IMR-90 (cell line): ENCODE data around the gene PCDHGB3. TPM values are rescaled to one million over a fixed set of nuclear protein-coding genes. Genes with fewer than 3 reads are reported as not detected.
A peak's percentile ranks its signal among the peaks of the same experiment; 100 is the strongest.
"Not testable (repeated sequence)": the region's sequence is repeated elsewhere in the genome, so short reads cannot be mapped to it uniquely, and the experiment has no call there.

Source experiments
- ATAC-seq: fragments of 200-7000 bp; cut with Tn5 transposase; 2 replicates; pipeline ENCODE4 v1.9.1; 2020; ENCODE audit warnings: low read depth, mild to moderate bottlenecking, moderate library complexity
- BruUV-seq: library from RNA; stranded (reverse); fragments of 400-500 nt; replicated peaks from 2 replicates; lab custom pipeline; 2021; lab: Mats Ljungman, UMichigan
- CTCF ChIA-PET: fragments of 300-600 bp; formaldehyde crosslinking; extraction: SDS; loops from one replicate; lab custom pipeline; 2021; ENCODE audit warnings: antibody characterized with exemption; lab: Yijun Ruan, JAX
- POLR2A ChIA-PET: fragments of 300-600 bp; sonication (Branson Sonifier 250); formaldehyde crosslinking; loops from one replicate; lab custom pipeline; 2022; ENCODE audit warnings: antibody characterized with exemption; ENCODE audit not compliant: unreplicated experiment; lab: Charles Lee
- DNase-seq: peaks from one replicate; pipeline ENCODE4 v3.0.0; 2013
- H2AFZ ChIP-seq: replicated peaks from 2 replicates; pipeline ENCODE3; 2013; ENCODE audit warnings: low read length, mild to moderate bottlenecking; ENCODE audit not compliant: poor library complexity
- H2AK5ac ChIP-seq: 2 replicates; pipeline ENCODE4 v1.6.1; 2013; ENCODE audit warnings: low read depth, low read length, inconsistent platforms
- H2AK9ac ChIP-seq: replicated peaks from 2 replicates; pipeline ENCODE3; 2013; ENCODE audit warnings: mild to moderate bottlenecking, low read depth, low read length, moderate library complexity; ENCODE audit not compliant: poor library complexity
- H2BK120ac ChIP-seq: 2 replicates; pipeline ENCODE4 v1.6.1; 2013; ENCODE audit warnings: low read depth, low read length, inconsistent platforms
- H2BK15ac ChIP-seq: 3 replicates; pipeline ENCODE4 v1.6.1; 2013; ENCODE audit warnings: low read depth, low read length, inconsistent platforms
- H2BK20ac ChIP-seq: 2 replicates; pipeline ENCODE4 v1.6.1; 2013; ENCODE audit warnings: low read depth, mild to moderate bottlenecking, inconsistent platforms, low read length, moderate library complexity
- H2BK5ac ChIP-seq: 2 replicates; pipeline ENCODE4 v1.6.1; 2013; ENCODE audit warnings: mild to moderate bottlenecking, low read depth, low read length, inconsistent platforms; ENCODE audit not compliant: poor library complexity, severe bottlenecking
- H3K14ac ChIP-seq: replicated peaks from 2 replicates; pipeline ENCODE4 v1.6.1; 2013; ENCODE audit warnings: low read depth, low read length, inconsistent platforms
- H3K18ac ChIP-seq: 2 replicates; pipeline ENCODE4 v1.6.1; 2013; ENCODE audit warnings: low read depth, low read length, control low read depth
- H3K23ac ChIP-seq: 2 replicates; pipeline ENCODE4 v1.6.1; 2013; ENCODE audit warnings: low read depth, low read length, inconsistent platforms
- H3K27ac ChIP-seq: 2 replicates; pipeline ENCODE4 v1.5.1; 2013; ENCODE audit warnings: mild to moderate bottlenecking, control low read depth, low read length; ENCODE audit not compliant: insufficient read depth
- H3K27me3 ChIP-seq: 2 replicates; pipeline ENCODE4 v1.6.1; 2013; ENCODE audit warnings: low read length; ENCODE audit not compliant: control insufficient read depth, insufficient read depth
- H3K36me3 ChIP-seq: 2 replicates; pipeline ENCODE4 v1.6.1; 2013; ENCODE audit warnings: low read length, mixed read lengths; ENCODE audit not compliant: control insufficient read depth, insufficient read depth
- H3K4ac ChIP-seq: 2 replicates; pipeline ENCODE4 v1.6.1; 2013; ENCODE audit warnings: low read depth, low read length, inconsistent platforms
- H3K4me1 ChIP-seq: 2 replicates; pipeline ENCODE4 v1.6.1; 2013; ENCODE audit warnings: low read length, mixed read lengths; ENCODE audit not compliant: control insufficient read depth, insufficient read depth
- H3K4me2 ChIP-seq: 2 replicates; pipeline ENCODE4 v1.6.1; 2013; ENCODE audit warnings: low read depth, mild to moderate bottlenecking, control low read depth, low read length, moderate library complexity
- H3K4me3 ChIP-seq: 2 replicates; pipeline ENCODE4 v1.5.1; 2013; ENCODE audit warnings: low read depth, mild to moderate bottlenecking, control low read depth, low read length, moderate library complexity; ENCODE audit not compliant: insufficient read depth
- H3K56ac ChIP-seq: 2 replicates; pipeline ENCODE4 v1.6.1; 2013; ENCODE audit warnings: low read length, inconsistent platforms; ENCODE audit not compliant: insufficient read depth; ENCODE audit errors: extremely low read depth
- H3K79me1 ChIP-seq, 2 experiments: 2 replicates each; pipeline ENCODE4 v1.6.1; 2013; ENCODE audit warnings: low read length in 2 of 2, inconsistent platforms in 1 of 2, low read depth in 1 of 2
- H3K9ac ChIP-seq: 2 replicates; pipeline ENCODE4 v1.6.1; 2013; ENCODE audit warnings: low read depth, low read length, control low read depth
- H3K9me1 ChIP-seq: 2 replicates; pipeline ENCODE4 v1.6.1; 2013; ENCODE audit warnings: low read length, inconsistent platforms; ENCODE audit not compliant: insufficient read depth
- H3K9me3 ChIP-seq: 2 replicates; pipeline ENCODE4 v1.6.1; 2013; ENCODE audit warnings: low read length; ENCODE audit not compliant: control insufficient read depth, insufficient read depth
- H4K20me1 ChIP-seq: 2 replicates; pipeline ENCODE4 v1.6.1; 2013; ENCODE audit warnings: low read length, inconsistent platforms; ENCODE audit not compliant: insufficient read depth
- H4K5ac ChIP-seq: 2 replicates; pipeline ENCODE4 v1.6.1; 2013; ENCODE audit warnings: mild to moderate bottlenecking, low read depth, low read length, control low read depth
- H4K8ac ChIP-seq, 2 experiments: 2 replicates each; pipeline ENCODE4 v1.6.1; 2013; ENCODE audit warnings: low read depth in 2 of 2, low read length in 2 of 2, control low read depth in 1 of 2, inconsistent platforms in 1 of 2
- H4K91ac ChIP-seq: 2 replicates; pipeline ENCODE4 v1.6.1; 2013; ENCODE audit warnings: low read depth, low read length, inconsistent platforms; ENCODE audit not compliant: insufficient read depth
- RAD21 ChIP-seq: IDR thresholded peaks from 2 replicates; pipeline ENCODE4 v1.6.1; 2012; ENCODE audit warnings: low read length, improper control_type of control experiment
- SMC3 ChIP-seq: fragments of 150-350 bp; IDR thresholded peaks from 2 replicates; pipeline ENCODE4 v1.6.1; 2016; ENCODE audit warnings: low read depth, mild to moderate bottlenecking, antibody characterized with exemption, low read length, moderate library complexity
- WGBS, 2 experiments: methylation state at CpG; one replicate each; pipeline versions ENCODE4 v1.1.5 to v1.1.7; 2013; ENCODE audit warnings: missing lambda C conversion rate in 2 of 2; ENCODE audit not compliant: insufficient read length in 1 of 2; ENCODE audit errors: extremely low coverage in 2 of 2; 5-methylcytosine and 5-hydroxymethylcytosine counted together
- dilution Hi-C: fragments of 300-500 bp; cut with HindIII; formaldehyde crosslinking; loops from one replicate; pipeline ENCODE4 v1.14.3; 2018; ENCODE audit warnings: low sequenced_read_pairs; ENCODE audit not compliant: unreplicated experiment
- in situ Hi-C: fragments of 300-500 bp; cut with MboI; formaldehyde crosslinking; loops from 3 replicates; pipeline ENCODE4 v1.14.3; 2019; ENCODE audit warnings: low sequenced_read_pairs, inconsistent platforms, mixed read lengths
- intact Hi-C: fragments of 100-400 bp; cut with micrococcal nuclease; formaldehyde crosslinking; loops from 2 replicates; pipeline ENCODE4 v1.10.0; 2022
- polyA plus RNA-seq, 3 experiments: library from polyadenylated mRNA; depleted of rRNA; stranded (reverse); fragments of >200 nt; gene quantifications; 2 replicates each; pipeline ENCODE4 v1.2.3, GENCODE V29; 2012; ENCODE audit warnings: low replicate concordance in 1 of 3
- total RNA-seq: library from RNA; depleted of rRNA; stranded (reverse); fragments of >200 nt; gene quantifications from 2 replicates; pipeline ENCODE4 v1.2.3, GENCODE V29; 2012
- TF ChIP-seq, protein P1 (sequence below): conservative IDR thresholded peaks from 2 replicates; pipeline ENCODE4 v1.5.1; 2012; ENCODE audit warnings: mild to moderate bottlenecking, low read depth, low read length, improper control_type of control experiment

PCDHGB3 gene
- total and polyA plus RNA-seq, 2 of the 4 experiments (the other 2 are of a cell fraction): 3.4 to 5.9 TPM

DNA sequence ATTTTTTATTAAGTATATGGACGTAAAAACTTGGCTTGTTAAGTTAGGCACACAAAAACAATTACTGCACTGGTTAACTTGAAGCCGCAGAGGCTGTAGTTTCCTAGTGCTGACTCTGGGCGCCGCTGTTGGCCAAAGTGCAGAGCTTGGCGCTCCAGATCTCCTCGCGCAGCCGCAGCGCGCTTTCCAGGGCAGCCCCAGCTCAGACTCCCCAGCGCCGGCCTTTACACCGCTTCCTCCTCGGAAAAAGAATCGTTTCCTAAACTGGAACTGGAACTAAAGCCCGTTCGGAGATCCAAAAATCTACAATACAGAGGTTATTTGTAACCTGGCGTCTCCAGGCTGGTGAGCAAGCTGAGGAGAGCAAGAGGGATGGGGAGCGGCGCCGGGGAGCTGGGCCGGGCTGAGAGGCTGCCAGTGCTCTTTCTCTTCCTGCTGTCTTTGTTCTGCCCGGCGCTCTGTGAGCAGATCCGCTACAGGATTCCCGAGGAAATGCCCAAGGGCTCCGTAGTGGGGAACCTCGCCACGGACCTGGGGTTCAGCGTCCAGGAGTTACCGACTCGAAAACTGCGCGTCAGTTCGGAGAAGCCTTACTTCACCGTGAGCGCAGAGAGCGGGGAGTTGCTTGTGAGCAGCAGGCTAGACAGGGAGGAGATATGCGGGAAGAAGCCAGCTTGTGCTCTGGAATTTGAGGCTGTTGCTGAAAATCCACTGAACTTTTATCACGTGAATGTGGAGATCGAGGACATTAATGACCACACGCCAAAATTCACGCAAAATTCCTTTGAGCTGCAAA, 27.9 kb downstream of the PCDHGB3 start, which contains the start of gene PCDHGB5:
Gene PCDHGB5, plus strand, starts transcription at position 192 of the 796 bp plus-strand sequence. Its CDS starts 181 bp downstream, at position 373.
- intact Hi-C loops, H4K20me1 ChIP-seq, H2BK120ac ChIP-seq, H3K27me3 ChIP-seq, POLR2A ChIA-PET, H3K4me1 ChIP-seq, H3K4ac ChIP-seq, BruUV-seq, dilution Hi-C loops, H2AK5ac ChIP-seq, H3K9me1 ChIP-seq, H2AK9ac ChIP-seq, H2BK15ac ChIP-seq, H3K23ac ChIP-seq, in situ Hi-C loops, H4K91ac ChIP-seq, H2BK20ac ChIP-seq: not testable (repeated sequence)
- H3K79me1 ChIP-seq: peaks cover 7 to 15% of the 10 kb centered on the region in 2 experiments; a peak in 3 of 4 replicates
- H3K56ac ChIP-seq: 0 out of 2 replicates have a peak within 1 kb of the TSS, but pooled peaks have one; percentile 19
- 0 out of 2 replicates have a peak within 1 kb of the TSS, but pooled peaks have one; percentile 78 for H3K14ac ChIP-seq
- peak within 1 kb of the TSS; percentile 69 for H2BK5ac ChIP-seq
- peak within 1 kb of the TSS in 1 of 2 experiments; percentile 35; a peak in 1 of 4 replicates for H4K8ac ChIP-seq
- peak within 1 kb of the TSS; percentile 72 for H2AFZ ChIP-seq
- CTCF ChIA-PET: interaction anchor here (1.3 to 2.1 kb wide), 3 partner anchors 15 to 166 kb away, joined by 3 to 11 read pairs (median 7); partner anchors contain the start of gene PCDHGA10
- peaks cover 49% of the 10 kb centered on the region for H3K9me3 ChIP-seq
- ATAC-seq (peak; percentile 98), DNase-seq (peak; percentile 61)
- TF ChIP-seq, protein P1, sequence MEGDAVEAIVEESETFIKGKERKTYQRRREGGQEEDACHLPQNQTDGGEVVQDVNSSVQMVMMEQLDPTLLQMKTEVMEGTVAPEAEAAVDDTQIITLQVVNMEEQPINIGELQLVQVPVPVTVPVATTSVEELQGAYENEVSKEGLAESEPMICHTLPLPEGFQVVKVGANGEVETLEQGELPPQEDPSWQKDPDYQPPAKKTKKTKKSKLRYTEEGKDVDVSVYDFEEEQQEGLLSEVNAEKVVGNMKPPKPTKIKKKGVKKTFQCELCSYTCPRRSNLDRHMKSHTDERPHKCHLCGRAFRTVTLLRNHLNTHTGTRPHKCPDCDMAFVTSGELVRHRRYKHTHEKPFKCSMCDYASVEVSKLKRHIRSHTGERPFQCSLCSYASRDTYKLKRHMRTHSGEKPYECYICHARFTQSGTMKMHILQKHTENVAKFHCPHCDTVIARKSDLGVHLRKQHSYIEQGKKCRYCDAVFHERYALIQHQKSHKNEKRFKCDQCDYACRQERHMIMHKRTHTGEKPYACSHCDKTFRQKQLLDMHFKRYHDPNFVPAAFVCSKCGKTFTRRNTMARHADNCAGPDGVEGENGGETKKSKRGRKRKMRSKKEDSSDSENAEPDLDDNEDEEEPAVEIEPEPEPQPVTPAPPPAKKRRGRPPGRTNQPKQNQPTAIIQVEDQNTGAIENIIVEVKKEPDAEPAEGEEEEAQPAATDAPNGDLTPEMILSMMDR: peak; percentile 63
- TF ChIP-seq SMC3 (peak; percentile 46; the same call in 1 of the 2 replicates), RAD21 (peak; percentile 60)
- H3K9ac ChIP-seq: peak within 1 kb of the TSS; percentile 65; the same call in 1 of the 2 replicates
- peak within 1 kb of the TSS; percentile 36 for H3K27ac ChIP-seq
- peak within 1 kb of the TSS; percentile 38; the same call in 1 of the 2 replicates for H3K4me2 ChIP-seq
- H3K36me3 ChIP-seq: peaks cover 19% of the 10 kb centered on the region
- WGBS, 2 experiments: no CpG with 5 or more reads among the region's 43 CpGs
- H3K18ac ChIP-seq: peak within 1 kb of the TSS; percentile 27; the same call in 1 of the 2 replicates
- peak within 1 kb of the TSS; percentile 34; the same call in 1 of the 2 replicates for H4K5ac ChIP-seq
- H3K4me3 ChIP-seq: peak within 1 kb of the TSS; percentile 51
